HEK293 (cell line): ENCODE measurements around the gene ITPRIPL1.
"Not testable (repeated sequence)": the region's sequence is repeated elsewhere in the genome, so short reads cannot be mapped to it uniquely, and the experiment has no call there.

Source experiments
- CTCF ChIA-PET: fragments of 350-600 bp; formaldehyde crosslinking; extraction: SDS; loops from one replicate; lab custom pipeline; 2021; ENCODE audit warnings: antibody characterized with exemption; lab: Yijun Ruan, JAX
- POLR2A ChIA-PET: fragments of 300-600 bp; formaldehyde crosslinking; extraction: SDS; loops from one replicate; lab custom pipeline; 2020; ENCODE audit warnings: antibody characterized with exemption, inconsistent platforms; lab: Yijun Ruan, JAX
- H3K27ac ChIP-seq: fragments of 200-500 bp; sonication (Bioruptor generic); 2 replicates; pipeline ENCODE4 v1.5.1; 2014; ENCODE audit warnings: low read depth, low read length, control low read depth, inconsistent platforms; ENCODE audit errors: extremely low read depth
- H3K36me3 ChIP-seq, 2 experiments: fragments of 200-500 bp in 1 of 2; sonication (Bioruptor generic) in 1 of 2; 1 replicate in 1 of 2; 2 replicates in 1 of 2; pipeline ENCODE4 v1.5.1; 2014 to 2017; ENCODE audit warnings: inconsistent platforms in 2 of 2, low read length in 2 of 2; ENCODE audit not compliant: control insufficient read depth in 2 of 2, insufficient read depth in 1 of 2
- H3K4me1 ChIP-seq: fragments of 200-500 bp; sonication (Bioruptor generic); 2 replicates; pipeline ENCODE4 v1.5.1; 2014; ENCODE audit warnings: mild to moderate bottlenecking, low read length, inconsistent platforms; ENCODE audit not compliant: control insufficient read depth, insufficient read depth
- H3K4me3 ChIP-seq: 2 replicates; pipeline ENCODE4 v1.5.1; 2011; ENCODE audit warnings: low read depth, mild to moderate bottlenecking, control low read depth, low read length, moderate library complexity
- H3K9me3 ChIP-seq: fragments of 200-500 bp; sonication (Bioruptor generic); 2 replicates; pipeline ENCODE4 v1.5.1; 2014; ENCODE audit warnings: low read depth, low read length, inconsistent platforms; ENCODE audit not compliant: control insufficient read depth, insufficient read depth
- GLIS1 ChIP-seq: fragments of 450-650 bp; formaldehyde crosslinking; IDR thresholded peaks from 2 replicates; pipeline ENCODE4 v1.5.1; 2016; ENCODE audit warnings: missing biosample characterization, missing genetic modification characterization
- KLF1 ChIP-seq: fragments of 450-650 bp; formaldehyde crosslinking; IDR thresholded peaks from 2 replicates; pipeline ENCODE4 v1.5.1; 2016; ENCODE audit warnings: missing biosample characterization, missing genetic modification characterization
- KLF9 ChIP-seq: fragments of 450-650 bp; formaldehyde crosslinking; IDR thresholded peaks from 2 replicates; pipeline ENCODE4 v1.5.1; 2016; ENCODE audit warnings: missing biosample characterization, missing genetic modification characterization, low read depth
- REST ChIP-seq: fragments of 450-650 bp; formaldehyde crosslinking; IDR thresholded peaks from 2 replicates; pipeline ENCODE4 v1.5.1; 2016; ENCODE audit warnings: missing biosample characterization, missing genetic modification characterization
- ZEB2 ChIP-seq: fragments of 450-650 bp; formaldehyde crosslinking; IDR thresholded peaks from 2 replicates; pipeline ENCODE4 v1.5.1; 2016; ENCODE audit warnings: missing biosample characterization, missing genetic modification characterization
- ZFP3 ChIP-seq: fragments of 450-650 bp; formaldehyde crosslinking; IDR thresholded peaks from 2 replicates; pipeline ENCODE4 v1.5.1; 2016; ENCODE audit warnings: low read depth, missing biosample characterization, missing genetic modification characterization
- ZFP37 ChIP-seq: fragments of 450-650 bp; formaldehyde crosslinking; IDR thresholded peaks from 2 replicates; pipeline ENCODE4 v1.5.1; 2016; ENCODE audit warnings: missing biosample characterization, missing genetic modification characterization
- ZIC2 ChIP-seq: fragments of 450-650 bp; formaldehyde crosslinking; IDR thresholded peaks from 2 replicates; pipeline ENCODE4 v1.5.1; 2016; ENCODE audit warnings: missing biosample characterization, missing genetic modification characterization
- ZNF146 ChIP-seq: fragments of 450-650 bp; formaldehyde crosslinking; IDR thresholded peaks from 2 replicates; pipeline ENCODE4 v1.5.1; 2016; ENCODE audit warnings: missing biosample characterization, missing genetic modification characterization
- ZNF155 ChIP-seq: fragments of 450-650 bp; formaldehyde crosslinking; IDR thresholded peaks from 2 replicates; pipeline ENCODE4 v1.5.1; 2016; ENCODE audit warnings: missing biosample characterization, missing genetic modification characterization
- ZNF2 ChIP-seq: fragments of 450-650 bp; formaldehyde crosslinking; IDR thresholded peaks from 2 replicates; pipeline ENCODE4 v1.5.1; 2016; ENCODE audit warnings: missing biosample characterization, missing genetic modification characterization
- ZNF354C ChIP-seq: fragments of 450-650 bp; formaldehyde crosslinking; IDR thresholded peaks from 2 replicates; pipeline ENCODE4 v1.5.1; 2016; ENCODE audit warnings: missing biosample characterization, missing genetic modification characterization, low read depth, borderline replicate concordance
- ZNF394 ChIP-seq: fragments of 450-650 bp; formaldehyde crosslinking; IDR thresholded peaks from 2 replicates; pipeline ENCODE4 v1.5.1; 2016; ENCODE audit warnings: missing biosample characterization, missing genetic modification characterization, mild to moderate bottlenecking, moderate library complexity, borderline replicate concordance
- ZNF404 ChIP-seq: fragments of 450-650 bp; formaldehyde crosslinking; IDR thresholded peaks from 2 replicates; pipeline ENCODE4 v1.5.1; 2017; ENCODE audit warnings: missing biosample characterization, missing genetic modification characterization
- ZNF623 ChIP-seq: fragments of 450-650 bp; formaldehyde crosslinking; IDR thresholded peaks from 2 replicates; pipeline ENCODE4 v1.5.1; 2016; ENCODE audit warnings: missing biosample characterization, missing genetic modification characterization
- ZNF626 ChIP-seq: fragments of 450-650 bp; sonication (Bioruptor Pico); formaldehyde crosslinking; IDR thresholded peaks from 2 replicates; pipeline ENCODE4 v1.5.1; 2018; ENCODE audit warnings: missing biosample characterization, missing genetic modification characterization, inconsistent platforms
- ZNF701 ChIP-seq: fragments of 450-650 bp; formaldehyde crosslinking; IDR thresholded peaks from 2 replicates; pipeline ENCODE4 v1.5.1; 2016; ENCODE audit warnings: missing biosample characterization, missing genetic modification characterization
- TF ChIP-seq, protein P1 (sequence below): fragments of 450-650 bp; formaldehyde crosslinking; IDR thresholded peaks from 2 replicates; pipeline ENCODE4 v1.5.1; 2016; ENCODE audit warnings: missing biosample characterization, missing genetic modification characterization
- TF ChIP-seq, protein P2 (sequence below): fragments of 450-650 bp; formaldehyde crosslinking; IDR thresholded peaks from 2 replicates; pipeline ENCODE4 v1.5.1; 2017; ENCODE audit warnings: missing biosample characterization, mild to moderate bottlenecking, missing genetic modification characterization, moderate library complexity

The ITPRIPL1 gene

GRCh38 chr2:96287273-96287856, 37.8 kb upstream of the ITPRIPL1 start:
- no peak overlapping the region for H3K4me3 ChIP-seq
- POLR2A ChIA-PET, result no interaction called here
- TF ChIP-seq ZNF146 (tag by site-specific recombination) (no peak), ZNF701 (tag by site-specific recombination) (no peak), ZNF354C (tag by site-specific recombination) (no peak), ZFP37 (tag by site-specific recombination) (no peak), ZNF623 (tag by site-specific recombination) (no peak), ZNF626 (tag by site-specific recombination) (no peak), GLIS1 (tag by site-specific recombination) (no peak), KLF9 (tag by site-specific recombination) (no peak), ZIC2 (no peak), ZNF2 (tag by site-specific recombination) (no peak)
- TF ChIP-seq, protein P1, sequence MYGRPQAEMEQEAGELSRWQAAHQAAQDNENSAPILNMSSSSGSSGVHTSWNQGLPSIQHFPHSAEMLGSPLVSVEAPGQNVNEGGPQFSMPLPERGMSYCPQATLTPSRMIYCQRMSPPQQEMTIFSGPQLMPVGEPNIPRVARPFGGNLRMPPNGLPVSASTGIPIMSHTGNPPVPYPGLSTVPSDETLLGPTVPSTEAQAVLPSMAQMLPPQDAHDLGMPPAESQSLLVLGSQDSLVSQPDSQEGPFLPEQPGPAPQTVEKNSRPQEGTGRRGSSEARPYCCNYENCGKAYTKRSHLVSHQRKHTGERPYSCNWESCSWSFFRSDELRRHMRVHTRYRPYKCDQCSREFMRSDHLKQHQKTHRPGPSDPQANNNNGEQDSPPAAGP (tag by site-specific recombination), result no peak
- TF ChIP-seq, protein P2, sequence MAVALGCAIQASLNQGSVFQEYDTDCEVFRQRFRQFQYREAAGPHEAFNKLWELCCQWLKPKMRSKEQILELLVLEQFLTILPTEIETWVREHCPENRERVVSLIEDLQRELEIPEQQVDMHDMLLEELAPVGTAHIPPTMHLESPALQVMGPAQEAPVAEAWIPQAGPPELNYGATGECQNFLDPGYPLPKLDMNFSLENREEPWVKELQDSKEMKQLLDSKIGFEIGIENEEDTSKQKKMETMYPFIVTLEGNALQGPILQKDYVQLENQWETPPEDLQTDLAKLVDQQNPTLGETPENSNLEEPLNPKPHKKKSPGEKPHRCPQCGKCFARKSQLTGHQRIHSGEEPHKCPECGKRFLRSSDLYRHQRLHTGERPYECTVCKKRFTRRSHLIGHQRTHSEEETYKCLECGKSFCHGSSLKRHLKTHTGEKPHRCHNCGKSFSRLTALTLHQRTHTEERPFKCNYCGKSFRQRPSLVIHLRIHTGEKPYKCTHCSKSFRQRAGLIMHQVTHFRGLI, result no peak
- H3K9me3 ChIP-seq, result no peaks in the 10 kb centered on the region
- no peak overlapping the region for H3K27ac ChIP-seq
- peaks cover 42 to 100% of the 10 kb centered on the region in 2 experiments for H3K36me3 ChIP-seq
- no peaks in the 10 kb centered on the region for H3K4me1 ChIP-seq
- CTCF ChIA-PET, result no interaction called here

DNA sequence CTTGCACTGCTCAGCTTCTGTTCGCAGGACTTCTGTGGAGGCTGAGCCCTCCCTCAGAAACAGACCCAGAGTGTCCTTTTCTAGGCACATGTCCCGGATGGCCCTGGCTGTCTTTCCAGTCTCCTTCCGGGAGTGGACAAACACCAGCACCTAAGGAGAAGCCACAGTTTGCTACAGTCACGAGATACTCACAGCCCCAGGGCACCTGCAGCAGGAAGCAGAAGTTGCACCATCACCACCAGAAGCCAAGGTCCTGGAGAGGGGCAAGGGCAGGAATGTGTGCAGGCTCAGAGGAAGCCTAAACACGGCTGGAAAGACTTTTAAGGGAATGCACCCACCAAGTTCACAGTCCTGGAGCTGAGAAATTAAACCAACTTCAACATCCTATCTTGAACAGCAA, 33.4 kb upstream of the ITPRIPL1 start:
- Histone ChIP-seq H3K4me3 (no peak overlapping the region), H3K4me1 (no peaks in the 10 kb centered on the region), H3K9me3 (no peaks in the 10 kb centered on the region), H3K36me3 (peaks cover 67 to 99% of the 10 kb centered on the region in 2 experiments), H3K27ac (no peak overlapping the region)
- CTCF ChIA-PET, result no interaction called here
- POLR2A ChIA-PET, result no interaction called here
- TF ChIP-seq ZFP3 (tag by site-specific recombination) (no peak), ZNF155 (no peak), ZEB2 (tag by site-specific recombination) (no peak), KLF1 (tag by site-specific recombination) (no peak), REST (no peak), ZNF404 (tag by site-specific recombination) (no peak), ZNF394 (no peak)

DNA sequence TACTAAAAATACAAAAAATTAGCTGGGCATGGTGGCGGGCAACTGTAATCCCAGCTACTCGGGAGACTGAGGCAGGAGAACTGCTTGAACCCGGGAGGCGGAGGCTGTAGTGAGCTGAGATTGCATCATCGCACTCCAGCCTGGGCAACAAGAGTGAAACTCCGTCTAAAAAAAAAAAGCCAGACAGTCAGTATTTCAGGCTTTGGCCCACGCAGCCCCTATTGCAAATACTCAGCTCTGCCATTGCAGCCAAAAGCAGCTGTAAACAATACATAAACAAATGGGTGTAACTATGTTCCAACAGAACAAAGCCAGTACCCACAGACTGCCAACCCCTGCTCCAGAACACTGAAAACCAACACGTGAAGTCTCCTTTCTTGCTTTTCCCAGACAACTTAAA, 30.8 kb upstream of the ITPRIPL1 start:
- not testable (repeated sequence) for H3K4me1 ChIP-seq, H3K9me3 ChIP-seq, H3K4me3 ChIP-seq, H3K27ac ChIP-seq
- peaks cover 90 to 99% of the 10 kb centered on the region in 2 experiments for H3K36me3 ChIP-seq
- ChIA-PET CTCF (interaction anchor here (1.7 kb wide), 1 partner anchor 156 kb away, joined by 4 read pairs; the partner anchor contains the start of gene ASTL), POLR2A (interaction anchor here (0.7 kb wide), 1 partner anchor 48 kb away, joined by 9 read pairs; no protein-coding TSS in a partner anchor)
